Right atrium auricular region (tissue), 2 donors: Measurements from ENCODE around the gene PPEF2. TPM values are rescaled to one million over a fixed set of nuclear protein-coding genes. Genes with fewer than 3 reads are reported as not detected.
"Not testable (repeated sequence)": the region's sequence is repeated elsewhere in the genome, so short reads cannot be mapped to it uniquely, and the experiment has no call there.

Experiments used
- DNase-seq: peaks from one replicate; pipeline ENCODE4 v3.0.0-alpha.2; 2019; ENCODE audit warnings: low spot score
- H3K27ac ChIP-seq, 2 donors: fragments of 200-600 bp; sonication (generic); 1 replicate in 1 of 2; 2 replicates in 1 of 2; pipeline ENCODE4 v1.5.1; 2016 to 2019
- H3K27me3 ChIP-seq, 2 donors: fragments of 200-600 bp; sonication (generic); one replicate each; pipeline versions ENCODE4 v1.5.1 to v1.6.0; 2017 to 2019
- H3K36me3 ChIP-seq: fragments of 200-600 bp; sonication (generic); one replicate; pipeline ENCODE4 v1.5.1; 2016
- H3K4me1 ChIP-seq, 2 donors: fragments of 200-600 bp; sonication (generic); one replicate each; pipeline versions ENCODE4 v1.5.1 to v1.6.0; 2017 to 2019
- H3K4me3 ChIP-seq, 2 donors: fragments of 200-600 bp; sonication (generic); 1 replicate in 1 of 2; 2 replicates in 1 of 2; pipeline ENCODE4 v1.5.1; 2017 to 2019; ENCODE audit warnings: mild to moderate bottlenecking in 1 of 2, moderate library complexity in 1 of 2
- H3K9me3 ChIP-seq, 2 donors: fragments of 200-600 bp; sonication (generic); one replicate each; pipeline ENCODE4 v1.5.1; 2019
- CTCF ChIP-seq, 2 donors: fragments of 200-600 bp; sonication (generic); IDR thresholded peaks; one replicate each; pipeline ENCODE4 v1.5.1; 2019; ENCODE audit warnings: antibody characterized with exemption in 2 of 2
- total RNA-seq, 2 donors: library from RNA; depleted of rRNA; stranded (reverse); fragments of >200 nt; gene quantifications; one replicate each; pipeline ENCODE4 v1.1.0, GENCODE V29; 2016

PPEF2 gene
- total RNA-seq, 2 donors from 2014 or later, result not detected

DNA sequence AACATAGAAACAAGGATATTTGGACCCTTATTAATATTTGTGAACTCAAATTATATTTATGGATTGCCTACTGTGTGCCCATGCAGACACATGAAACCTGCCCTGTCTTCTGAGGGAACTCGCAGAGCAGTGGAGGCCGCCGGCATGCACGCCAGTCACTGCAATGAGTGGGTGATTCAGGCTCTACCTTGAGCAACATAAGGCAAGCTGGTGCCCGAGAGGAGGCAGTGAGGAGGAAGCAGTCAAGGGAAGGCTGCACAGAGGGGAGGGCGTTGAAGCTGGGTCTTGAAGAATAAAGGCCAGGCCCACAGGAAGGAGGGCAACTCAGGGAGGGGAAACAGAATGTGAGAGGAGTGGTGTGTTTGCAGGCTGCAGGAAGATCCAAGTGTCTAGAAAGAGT lies 52.8 kb downstream of the PPEF2 start:
- peaks cover 0 to 9% of the 10 kb centered on the region in 2 donors for H3K4me1 ChIP-seq
- H3K9me3 ChIP-seq, result no peaks in the 10 kb centered on the region
- TF ChIP-seq CTCF (IDR thresholded peaks at IDR 0.05), result no peak
- H3K36me3 ChIP-seq, result no peaks in the 10 kb centered on the region
- DNase-seq, result no peak
- no peak overlapping the region for H3K4me3 ChIP-seq
- H3K27me3 ChIP-seq, result no peaks in the 10 kb centered on the region
- no peak overlapping the region for H3K27ac ChIP-seq

GRCh38 chr4:75848891-75849290 lies 53.4 kb downstream of the PPEF2 start:
- Histone ChIP-seq H3K4me3 (no peak overlapping the region), H3K27ac (no peak overlapping the region), H3K4me1 (peaks cover 0 to 15% of the 10 kb centered on the region in 2 donors), H3K27me3 (no peaks in the 10 kb centered on the region), H3K9me3 (no peaks in the 10 kb centered on the region), H3K36me3 (no peaks in the 10 kb centered on the region)
- TF ChIP-seq CTCF (IDR thresholded peaks at IDR 0.05), result no peak
- no peak for DNase-seq

DNA sequence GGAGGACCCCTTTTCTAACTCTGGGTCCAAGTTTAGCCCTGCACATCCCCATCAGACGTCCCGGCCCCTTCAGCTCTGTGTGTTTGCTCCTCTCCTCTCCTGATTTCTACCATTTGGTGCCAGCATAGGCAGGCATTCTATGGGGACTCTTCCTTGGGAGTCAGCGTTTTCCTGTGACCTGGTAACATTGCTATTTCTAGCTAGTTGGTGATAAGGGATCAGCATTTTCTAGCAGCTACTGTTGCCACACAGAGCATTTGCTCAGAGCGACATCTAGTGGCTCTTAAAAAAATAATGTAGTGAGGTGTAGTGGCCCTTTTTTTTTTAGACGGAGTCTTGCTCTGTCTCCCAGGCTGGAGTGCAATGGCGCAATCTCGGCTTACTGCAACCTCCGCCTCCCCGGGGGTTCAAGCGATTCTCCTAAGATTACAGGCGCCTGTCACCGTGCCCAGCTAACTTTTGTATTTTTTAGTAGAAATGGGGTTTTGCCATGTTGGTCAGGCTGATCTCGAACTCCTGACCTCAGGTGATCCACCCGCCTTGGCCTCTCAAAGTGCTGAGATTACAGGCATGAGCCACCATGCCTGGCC lies 54.0 kb downstream of the PPEF2 start:
- not testable (repeated sequence) for H3K27me3 ChIP-seq, H3K36me3 ChIP-seq, DNase-seq, H3K4me3 ChIP-seq, H3K9me3 ChIP-seq
- H3K27ac ChIP-seq, result peak overlapping the region in 1 of 2 donors; percentile 19
- peaks cover 0 to 19% of the 10 kb centered on the region in 2 donors for H3K4me1 ChIP-seq
- peak; percentile 48 to 81 for TF ChIP-seq CTCF (IDR thresholded peaks at IDR 0.05)

DNA sequence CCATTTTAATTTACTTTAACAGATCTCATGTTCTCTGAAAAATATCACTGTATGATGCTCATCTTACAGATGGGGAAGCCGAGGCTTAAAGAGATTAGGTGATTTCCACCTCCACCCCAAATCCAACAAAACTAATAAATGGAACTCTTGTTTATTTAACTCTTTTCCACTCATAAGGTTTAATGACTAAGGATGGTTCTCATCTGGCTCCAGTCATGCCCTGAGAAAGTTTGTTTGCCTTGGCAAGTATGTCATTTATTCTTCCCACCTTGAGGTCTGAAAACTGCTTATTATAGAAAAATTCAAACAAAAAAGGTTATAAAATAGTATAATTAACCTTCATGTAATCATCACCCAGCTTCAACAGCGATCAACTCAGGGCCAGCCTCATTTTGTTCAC lies 56.3 kb downstream of the PPEF2 start:
- peaks cover 0 to 24% of the 10 kb centered on the region in 2 donors for H3K4me1 ChIP-seq
- H3K36me3 ChIP-seq, result no peaks in the 10 kb centered on the region
- no peak for DNase-seq
- no peaks in the 10 kb centered on the region for H3K9me3 ChIP-seq
- H3K27me3 ChIP-seq, result no peaks in the 10 kb centered on the region
- no peak overlapping the region for H3K27ac ChIP-seq
- TF ChIP-seq CTCF (IDR thresholded peaks at IDR 0.05), result no peak
- H3K4me3 ChIP-seq, result no peak overlapping the region

DNA sequence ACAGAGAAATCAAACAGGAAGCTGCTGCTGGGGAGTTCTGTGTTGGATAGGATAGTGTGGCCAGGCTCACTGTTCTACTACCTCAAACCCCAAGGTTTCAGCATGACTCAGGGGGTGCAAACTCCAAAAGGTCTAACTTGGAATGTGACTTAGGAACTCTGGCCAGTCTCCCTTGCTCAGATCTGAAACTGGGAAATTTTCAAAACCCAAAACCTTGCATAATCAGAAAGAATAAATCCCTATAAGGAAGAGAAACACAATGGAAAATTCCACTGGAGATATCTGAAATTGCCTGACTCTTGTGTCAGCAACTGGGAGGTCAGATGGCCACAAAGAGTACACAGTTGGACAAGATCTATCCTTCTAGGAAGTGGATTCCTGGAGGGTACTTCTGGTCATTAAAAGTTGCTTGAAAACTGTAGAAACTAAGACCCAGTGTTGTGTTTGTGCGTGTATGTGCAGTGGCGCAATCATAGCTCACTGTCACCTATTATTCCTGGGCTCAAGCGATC lies 58.0 kb downstream of the PPEF2 start:
- no peak overlapping the region for H3K4me3 ChIP-seq
- H3K27ac ChIP-seq, result peak overlapping the region; percentile 13 to 31
- H3K27me3 ChIP-seq, result no peaks in the 10 kb centered on the region
- H3K4me1 ChIP-seq, result peaks cover 0 to 24% of the 10 kb centered on the region in 2 donors
- TF ChIP-seq CTCF (IDR thresholded peaks at IDR 0.05), result no peak
- no peaks in the 10 kb centered on the region for H3K36me3 ChIP-seq
- no peak for DNase-seq
- H3K9me3 ChIP-seq, result no peaks in the 10 kb centered on the region

DNA sequence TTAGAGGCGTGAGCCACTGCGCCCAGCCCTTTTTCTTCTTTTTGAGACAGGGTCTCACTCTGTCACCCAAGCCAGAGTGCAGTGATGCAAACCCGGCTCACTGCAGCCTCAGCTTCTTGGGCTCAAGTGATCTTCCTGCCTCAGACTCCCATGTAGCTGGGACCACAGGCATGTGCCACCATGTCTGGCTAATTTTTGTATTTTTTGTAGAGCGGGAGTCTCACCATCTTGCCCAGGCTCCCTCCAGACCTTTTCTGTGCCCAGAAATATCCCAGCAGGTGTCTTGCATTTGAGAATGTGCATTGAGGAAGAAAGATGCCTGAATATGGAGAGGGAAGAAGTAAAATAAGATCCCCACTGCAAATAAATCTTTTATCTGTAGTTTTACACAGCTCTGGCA lies 58.7 kb downstream of the PPEF2 start:
- DNase-seq, result no peak
- TF ChIP-seq CTCF (IDR thresholded peaks at IDR 0.05), result no peak

More for the DNA sequence above, 58.7 kb downstream of the PPEF2 start:
- Histone ChIP-seq H3K4me3 (no peak overlapping the region), H3K27ac (peak overlapping the region; percentile 13 to 31), H3K9me3 (no peaks in the 10 kb centered on the region), H3K4me1 (peaks cover 0 to 24% of the 10 kb centered on the region in 2 donors), H3K36me3 (no peaks in the 10 kb centered on the region), H3K27me3 (no peaks in the 10 kb centered on the region)
